C4-2B (cell line): ENCODE results near the gene PDPK1.

Source experiments
- H3K27ac ChIP-seq: fragments of 450-650 bp; 2 replicates; pipeline ENCODE4 v1.5.1; 2017
- CTCF ChIP-seq: fragments of 450-650 bp; conservative IDR thresholded peaks from 2 replicates; pipeline ENCODE4 v1.5.1; 2017; ENCODE audit warnings: mild to moderate bottlenecking
- ZFX ChIP-seq: fragments of 450-650 bp; IDR thresholded peaks from 2 replicates; pipeline ENCODE4 v1.6.1; 2017

Gene PDPK1

DNA sequence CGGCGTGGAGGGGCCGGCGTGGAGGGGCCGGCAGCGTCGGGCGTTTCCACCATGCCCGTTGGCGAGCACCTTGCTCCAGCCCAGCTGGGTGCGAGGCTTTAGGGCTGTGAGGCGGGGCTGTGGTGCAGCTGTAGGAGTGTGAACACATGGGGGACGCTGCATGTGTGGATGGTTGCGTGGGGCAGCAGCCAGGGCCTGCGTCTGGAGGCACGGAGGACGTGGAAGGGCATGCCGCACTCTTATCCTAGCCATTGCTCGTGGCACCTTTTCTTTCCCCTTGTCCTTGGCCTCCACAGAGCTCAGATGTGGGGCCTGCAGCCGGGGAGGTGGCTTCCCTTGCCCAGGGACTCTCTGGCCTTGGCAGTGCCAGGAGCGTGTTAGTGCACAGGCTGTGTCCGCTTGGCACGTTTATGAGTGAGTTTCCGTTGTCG lies 47.8 kb downstream of the PDPK1 start:
- TF ChIP-seq ZFX (no peak), CTCF (no peak)

GRCh38 chr16:2586241-2586640 lies 48.4 kb downstream of the PDPK1 start:
- H3K27ac ChIP-seq = no peak overlapping the region
- TF ChIP-seq CTCF (no peak), ZFX (no peak)

More for the DNA sequence above, 47.8 kb downstream of the PDPK1 start:
- H3K27ac ChIP-seq = no peak overlapping the region

- H3K27ac ChIP-seq = no peak overlapping the region
- TF ChIP-seq ZFX (no peak), CTCF (no peak)
Observed at GRCh38 chr16:2586901-2587480, 49.2 kb downstream of the PDPK1 start.

- TF ChIP-seq CTCF (no peak), ZFX (no peak)
- H3K27ac ChIP-seq = no peak overlapping the region
Observed at GRCh38 chr16:2587891-2588565, 50.2 kb downstream of the PDPK1 start.

GRCh38 chr16:2591476-2592240 lies 53.8 kb downstream of the PDPK1 start:
- no peak for TF ChIP-seq ZFX
- no peak for TF ChIP-seq CTCF
- H3K27ac ChIP-seq = no peak overlapping the region

DNA sequence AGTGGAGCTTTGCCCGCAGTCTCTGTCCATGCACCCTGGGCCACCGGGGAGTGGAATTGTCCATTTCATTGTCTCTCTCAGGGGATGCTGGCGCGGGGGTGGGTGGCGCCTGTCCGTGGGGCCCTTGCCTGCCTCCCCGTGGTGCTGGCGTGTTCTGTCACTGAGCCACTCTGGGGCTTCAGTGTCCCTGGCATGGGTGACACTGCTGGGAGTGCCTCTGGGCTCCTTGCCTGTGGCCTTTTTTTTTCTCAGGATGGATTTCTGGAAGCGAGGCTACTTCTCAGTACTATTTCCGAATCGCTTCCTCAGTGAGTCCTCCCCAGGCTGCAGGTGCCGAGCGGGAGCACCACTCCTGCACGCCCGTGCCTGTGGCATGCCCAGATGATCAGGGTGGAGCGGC lies 55.0 kb downstream of the PDPK1 start:
- no peak for TF ChIP-seq ZFX
- H3K27ac ChIP-seq = no peak overlapping the region

DNA sequence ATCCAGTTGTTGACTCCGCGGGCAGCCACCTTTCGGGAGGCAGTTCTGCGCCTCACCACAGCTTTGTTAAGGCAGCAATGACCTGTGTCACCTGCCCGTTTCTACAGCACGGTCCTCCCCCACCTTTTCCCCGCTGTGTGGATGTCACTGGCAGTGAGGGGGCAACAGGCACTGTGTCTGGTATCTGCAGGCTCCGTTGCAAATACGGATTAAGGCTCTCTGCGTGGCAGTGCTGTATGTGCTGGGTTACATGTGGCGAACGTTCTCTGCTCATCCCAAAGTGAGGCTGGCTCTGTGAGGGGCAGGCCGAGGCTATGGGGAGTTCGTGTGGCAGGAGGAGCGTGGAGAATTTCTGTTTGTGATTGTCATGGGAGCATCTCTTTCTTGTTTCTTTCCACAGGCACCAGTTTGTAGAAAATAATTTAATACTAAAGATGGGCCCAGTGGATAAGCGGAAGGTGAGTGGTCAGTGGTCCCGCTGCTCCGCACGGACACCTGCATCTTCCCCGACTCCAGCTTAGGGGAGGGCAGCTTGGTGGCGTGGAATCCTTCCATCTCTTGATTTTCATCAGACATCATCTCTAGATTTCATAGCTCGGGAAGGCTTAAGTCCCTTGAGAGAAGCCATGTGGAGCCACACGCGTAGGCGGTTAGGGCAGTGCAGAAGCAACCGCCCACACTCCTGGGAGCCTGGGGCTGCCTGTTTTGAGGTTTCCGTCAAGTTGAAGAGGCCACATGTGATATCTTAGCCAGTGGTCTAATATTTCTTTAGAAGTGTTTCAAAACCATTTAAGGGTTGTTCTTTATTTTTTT lies 57.8 kb downstream of the PDPK1 start:
- H3K27ac ChIP-seq = no peak overlapping the region
- no peak for TF ChIP-seq CTCF
- TF ChIP-seq ZFX = no peak
